Peyer's patch (tissue), 4 donors: ENCODE results near the gene CCDC88C. TPM values are rescaled to one million over a fixed set of nuclear protein-coding genes. Genes with fewer than 3 reads are reported as not detected.

Experiments used
- DNase-seq, 3 donors: peaks; one replicate each; pipeline ENCODE4 v3.0.0-alpha.2; 2017 to 2019
- H3K27ac ChIP-seq, 4 donors: fragments of 200-600 bp; sonication (generic); one replicate each; pipeline ENCODE4 v1.5.1; 2016 to 2019
- H3K27me3 ChIP-seq, 2 donors: fragments of 200-600 bp; sonication (generic); one replicate each; pipeline ENCODE4 v1.5.1; 2019
- H3K36me3 ChIP-seq, 3 donors: fragments of 200-600 bp; sonication (generic); one replicate each; pipeline ENCODE4 v1.5.1; 2016 to 2019
- H3K4me1 ChIP-seq, 4 donors: fragments of 200-600 bp; sonication (generic); one replicate each; pipeline ENCODE4 v1.5.1; 2016 to 2019
- H3K4me3 ChIP-seq, 4 donors: fragments of 200-600 bp; sonication (generic); 1 replicate in 3 of 4; 2 replicates in 1 of 4; pipeline ENCODE4 v1.5.1; 2016 to 2019; ENCODE audit warnings: mild to moderate bottlenecking in 1 of 4
- H3K9me3 ChIP-seq, 4 donors: fragments of 200-600 bp; sonication (generic); one replicate each; pipeline ENCODE4 v1.5.1; 2016 to 2019; ENCODE audit warnings: mild to moderate bottlenecking in 1 of 4
- CTCF ChIP-seq, 6 experiments: fragments of 450-650 bp in 4 of 6; fragments of 200-600 bp in 2 of 6; sonication (generic) in 1 of 6; IDR thresholded peaks; one replicate each; pipeline ENCODE4 v1.5.1; 2017 to 2019; ENCODE audit warnings: antibody characterized with exemption in 6 of 6, mild to moderate bottlenecking in 3 of 6, moderate library complexity in 1 of 6
- POLR2A ChIP-seq, 2 donors: fragments of 450-650 bp; IDR thresholded peaks; one replicate each; pipeline ENCODE4 v1.5.1; 2017; ENCODE audit warnings: antibody characterized with exemption in 2 of 2, mild to moderate bottlenecking in 2 of 2, moderate library complexity in 2 of 2
- total RNA-seq, 4 donors: library from RNA; depleted of rRNA; stranded (reverse); fragments of >200 nt; gene quantifications; one replicate each; pipeline ENCODE4 v1.1.0, GENCODE V29; 2016

The CCDC88C gene
- total RNA-seq, 4 donors from 2014 or later: 18.9 to 189 (median 77.2) TPM

GRCh38 chr14:91357272-91358024 is 60.2 kb downstream of the CCDC88C start:
- Histone ChIP-seq H3K4me3 (no peak overlapping the region), H3K9me3 (no peaks in the 10 kb centered on the region), H3K36me3 (peaks cover 0 to 5% (median 0%) of the 10 kb centered on the region in 3 donors), H3K27me3 (no peaks in the 10 kb centered on the region), H3K27ac (no peak overlapping the region), H3K4me1 (peaks cover 0 to 17% (median 5%) of the 10 kb centered on the region in 4 donors)
- no peak for DNase-seq
- no peak for TF ChIP-seq CTCF (IDR thresholded peaks at IDR 0.05)
- no peak for TF ChIP-seq POLR2A (IDR thresholded peaks at IDR 0.05)

GRCh38 chr14:91356181-91356763 is 61.3 kb downstream of the CCDC88C start:
- H3K36me3 ChIP-seq: peaks cover 0 to 5% (median 0%) of the 10 kb centered on the region in 3 donors
- no peaks in the 10 kb centered on the region for H3K27me3 ChIP-seq
- TF ChIP-seq CTCF (IDR thresholded peaks at IDR 0.05) (no peak), POLR2A (IDR thresholded peaks at IDR 0.05) (no peak)
- peaks cover 0 to 24% (median 12%) of the 10 kb centered on the region in 4 donors for H3K4me1 ChIP-seq
- H3K4me3 ChIP-seq: no peak overlapping the region
- no peaks in the 10 kb centered on the region for H3K9me3 ChIP-seq
- peak in 1 of 3 donors; percentile 48 for DNase-seq
- H3K27ac ChIP-seq: peak overlapping the region in 1 of 4 donors; percentile 15

- Histone ChIP-seq H3K9me3 (no peaks in the 10 kb centered on the region), H3K27me3 (no peaks in the 10 kb centered on the region), H3K4me3 (no peak overlapping the region), H3K27ac (peak overlapping the region in 2 of 4 donors; percentile 7 to 32), H3K4me1 (peaks cover 0 to 27% (median 16%) of the 10 kb centered on the region in 4 donors), H3K36me3 (peaks cover 0 to 5% (median 0%) of the 10 kb centered on the region in 3 donors)
- peak in 1 of 3 donors; percentile 56 for DNase-seq
- no peak for TF ChIP-seq POLR2A (IDR thresholded peaks at IDR 0.05)
- peak in 5 of 6 experiments; percentile 16 to 58 (median 45) for TF ChIP-seq CTCF (IDR thresholded peaks at IDR 0.05)
Measured at GRCh38 chr14:91354979-91355685, 62.5 kb downstream of the CCDC88C start.

GRCh38 chr14:91354221-91354916 is 63.3 kb downstream of the CCDC88C start:
- Histone ChIP-seq H3K4me1 (peaks cover 0 to 29% (median 17%) of the 10 kb centered on the region in 4 donors), H3K9me3 (no peaks in the 10 kb centered on the region), H3K36me3 (peaks cover 0 to 5% (median 0%) of the 10 kb centered on the region in 3 donors), H3K27ac (peak overlapping the region in 1 of 4 donors; percentile 32), H3K4me3 (no peak overlapping the region), H3K27me3 (no peaks in the 10 kb centered on the region)
- no peak for DNase-seq
- no peak for TF ChIP-seq CTCF (IDR thresholded peaks at IDR 0.05)
- no peak for TF ChIP-seq POLR2A (IDR thresholded peaks at IDR 0.05)
